Chondrocyte (in vitro differentiated cells): Measurements from ENCODE around the gene PRPSAP1. TPM values are rescaled to one million over a fixed set of nuclear protein-coding genes. Genes with fewer than 3 reads are reported as not detected.

Experiments used
- DNase-seq: peaks from one replicate; pipeline ENCODE4 v3.0.0; 2021; ENCODE audit warnings: mixed read lengths, low spot score
- H3K27ac Mint-ChIP-seq: one replicate; pipeline ENCODE4 v1.8.0; 2021; ENCODE audit warnings: mild to moderate bottlenecking, moderate library complexity, mixed read lengths; ENCODE audit not compliant: unreplicated experiment
- H3K27me3 Mint-ChIP-seq: 2 replicates; pipeline ENCODE4 v1.8.0; 2021; ENCODE audit warnings: low read depth, mixed read lengths
- H3K36me3 Mint-ChIP-seq: 2 replicates; pipeline ENCODE4 v1.8.0; 2021; ENCODE audit warnings: low read depth, mixed read lengths
- H3K4me1 Mint-ChIP-seq: 2 replicates; pipeline ENCODE4 v1.8.0; 2021; ENCODE audit warnings: low read depth, mild to moderate bottlenecking, mixed read lengths
- H3K4me3 Mint-ChIP-seq: one replicate; pipeline ENCODE4 v1.8.0; 2021; ENCODE audit warnings: mild to moderate bottlenecking, moderate library complexity, mixed read lengths; ENCODE audit not compliant: unreplicated experiment
- H3K9me3 Mint-ChIP-seq: 2 replicates; pipeline ENCODE4 v1.8.0; 2021; ENCODE audit warnings: low read depth, mixed read lengths
- total RNA-seq: library from RNA; stranded (reverse); gene quantifications from 3 replicates; pipeline ENCODE4 v1.2.1, GENCODE V29; 2021
- TF ChIP-seq, protein P1 (sequence below): fragments of 200-600 bp; sonication (generic); IDR thresholded peaks from 2 replicates; pipeline ENCODE4 v1.5.0; 2021; ENCODE audit warnings: antibody characterized with exemption, mild to moderate bottlenecking, moderate library complexity

Gene PRPSAP1
- total RNA-seq, 1 donor from 2014 or later, result 59.0 TPM

DNA sequence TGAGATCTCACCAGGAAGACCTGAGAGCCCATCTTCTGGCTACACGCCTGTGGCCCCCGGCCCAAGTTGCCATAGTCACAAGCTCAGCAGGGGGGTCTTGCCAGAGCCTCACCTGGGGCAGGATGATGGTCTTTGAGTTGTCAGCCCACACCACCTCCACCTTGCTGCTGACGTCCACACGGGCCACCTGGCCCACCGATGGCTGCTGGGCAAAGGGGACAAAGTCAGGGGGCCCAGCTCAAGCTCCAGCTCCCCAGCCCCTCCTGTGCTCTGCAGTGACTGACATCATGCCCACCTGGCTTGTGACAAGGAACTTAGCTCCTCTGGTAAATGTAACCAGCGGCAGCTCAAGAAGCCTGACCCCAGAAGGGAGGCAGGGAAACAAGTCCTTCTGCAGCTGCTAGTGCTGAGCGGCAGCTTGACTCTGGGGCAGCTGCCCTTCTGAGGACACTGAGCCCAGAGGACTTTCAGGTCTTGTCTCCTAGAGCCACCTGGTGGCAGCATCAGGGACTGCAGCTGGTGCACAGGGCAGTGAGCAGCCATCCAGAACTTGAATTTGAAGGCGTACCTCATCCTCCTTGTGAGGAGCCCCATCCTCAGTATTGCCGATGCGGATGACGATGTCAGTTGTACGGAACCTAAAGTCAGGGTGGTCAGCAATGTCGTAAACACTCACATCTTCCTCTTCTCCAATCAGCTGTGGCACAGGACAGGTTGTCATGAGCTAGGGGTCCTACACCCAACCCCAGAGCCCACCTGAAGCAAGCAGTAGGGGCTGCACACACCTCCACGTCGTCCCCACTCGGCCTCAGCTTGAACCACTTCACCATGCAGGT lies 44.2 kb upstream of the PRPSAP1 start:
- TF ChIP-seq, protein P1, sequence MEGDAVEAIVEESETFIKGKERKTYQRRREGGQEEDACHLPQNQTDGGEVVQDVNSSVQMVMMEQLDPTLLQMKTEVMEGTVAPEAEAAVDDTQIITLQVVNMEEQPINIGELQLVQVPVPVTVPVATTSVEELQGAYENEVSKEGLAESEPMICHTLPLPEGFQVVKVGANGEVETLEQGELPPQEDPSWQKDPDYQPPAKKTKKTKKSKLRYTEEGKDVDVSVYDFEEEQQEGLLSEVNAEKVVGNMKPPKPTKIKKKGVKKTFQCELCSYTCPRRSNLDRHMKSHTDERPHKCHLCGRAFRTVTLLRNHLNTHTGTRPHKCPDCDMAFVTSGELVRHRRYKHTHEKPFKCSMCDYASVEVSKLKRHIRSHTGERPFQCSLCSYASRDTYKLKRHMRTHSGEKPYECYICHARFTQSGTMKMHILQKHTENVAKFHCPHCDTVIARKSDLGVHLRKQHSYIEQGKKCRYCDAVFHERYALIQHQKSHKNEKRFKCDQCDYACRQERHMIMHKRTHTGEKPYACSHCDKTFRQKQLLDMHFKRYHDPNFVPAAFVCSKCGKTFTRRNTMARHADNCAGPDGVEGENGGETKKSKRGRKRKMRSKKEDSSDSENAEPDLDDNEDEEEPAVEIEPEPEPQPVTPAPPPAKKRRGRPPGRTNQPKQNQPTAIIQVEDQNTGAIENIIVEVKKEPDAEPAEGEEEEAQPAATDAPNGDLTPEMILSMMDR, result peak; percentile 91
- no peak overlapping the region for H3K4me3 Mint-ChIP-seq
- H3K27me3 Mint-ChIP-seq, result no peaks in the 10 kb centered on the region
- peak; percentile 94 for DNase-seq
- no peaks in the 10 kb centered on the region for H3K4me1 Mint-ChIP-seq
- H3K36me3 Mint-ChIP-seq, result peaks cover 40% of the 10 kb centered on the region
- H3K9me3 Mint-ChIP-seq, result no peaks in the 10 kb centered on the region
- no peak overlapping the region for H3K27ac Mint-ChIP-seq

DNA sequence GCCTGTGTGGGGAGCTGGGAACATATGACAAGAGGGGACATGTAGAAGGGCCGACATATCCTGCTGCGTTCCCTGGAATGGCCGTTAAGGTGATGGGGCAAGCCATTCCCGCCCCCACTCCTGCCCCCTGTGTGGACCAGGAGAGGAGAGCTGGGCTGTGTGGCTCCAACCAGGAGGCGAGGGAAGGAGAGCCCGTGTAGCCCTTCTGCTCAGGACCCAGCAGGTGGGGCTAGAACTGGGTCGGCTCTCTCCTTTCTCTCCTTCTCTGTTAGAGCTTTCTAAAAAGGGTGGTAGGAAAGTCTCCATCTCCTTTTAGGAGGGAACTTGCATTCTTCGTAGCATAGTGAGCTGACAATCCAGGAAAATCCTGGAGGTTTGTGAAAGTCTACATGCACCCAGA lies 43.5 kb upstream of the PRPSAP1 start:
- no peaks in the 10 kb centered on the region for H3K27me3 Mint-ChIP-seq
- no peak for DNase-seq
- H3K4me1 Mint-ChIP-seq, result no peaks in the 10 kb centered on the region
- peaks cover 35% of the 10 kb centered on the region for H3K36me3 Mint-ChIP-seq
- TF ChIP-seq, protein P1, result no peak
- H3K9me3 Mint-ChIP-seq, result no peaks in the 10 kb centered on the region
- H3K27ac Mint-ChIP-seq, result no peak overlapping the region
- no peak overlapping the region for H3K4me3 Mint-ChIP-seq

DNA sequence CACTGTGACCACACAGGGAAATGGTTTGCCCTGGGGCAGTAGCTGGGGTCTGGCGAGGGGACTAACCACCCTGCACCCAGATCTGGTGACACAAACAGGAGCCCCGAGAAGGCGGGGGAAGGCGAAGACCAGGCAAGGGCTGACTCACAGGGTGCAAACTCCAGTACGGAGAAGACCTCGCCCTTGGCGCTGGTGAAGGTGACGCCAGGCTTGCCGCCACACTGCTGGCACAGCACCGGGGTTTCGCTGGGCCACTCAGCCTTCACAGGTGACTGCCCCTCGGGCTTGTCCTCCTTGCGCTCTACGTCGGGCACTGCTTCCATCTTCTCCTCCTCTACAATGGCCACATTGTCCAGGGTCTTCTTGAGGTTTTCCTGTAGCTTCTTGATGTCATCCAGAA lies 42.3 kb upstream of the PRPSAP1 start:
- TF ChIP-seq, protein P1, result no peak
- Mint-ChIP-seq H3K9me3 (no peaks in the 10 kb centered on the region), H3K27me3 (no peaks in the 10 kb centered on the region), H3K4me3 (no peak overlapping the region), H3K4me1 (no peaks in the 10 kb centered on the region), H3K36me3 (peaks cover 32% of the 10 kb centered on the region), H3K27ac (no peak overlapping the region)
- DNase-seq, result no peak

DNA sequence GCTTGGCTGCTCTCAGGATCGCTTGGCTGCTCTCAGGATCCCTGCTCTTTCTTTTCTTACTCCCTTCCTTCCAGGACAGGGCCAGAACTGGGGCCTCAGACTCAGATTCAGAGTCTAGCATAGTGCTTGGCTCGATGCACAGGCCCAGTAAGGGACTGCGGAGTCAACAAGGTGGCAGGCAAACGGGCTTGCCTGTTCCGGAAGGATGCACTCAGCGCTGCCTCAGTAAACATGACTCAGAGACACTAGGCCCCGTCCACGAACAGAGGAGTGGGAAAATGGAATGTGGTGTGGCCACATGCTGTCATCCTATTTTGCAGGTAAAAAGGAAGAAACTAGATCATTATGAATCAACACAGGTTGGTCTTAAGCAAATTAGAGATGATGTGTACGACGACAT lies 40.5 kb upstream of the PRPSAP1 start:
- Mint-ChIP-seq H3K27ac (no peak overlapping the region), H3K4me3 (no peak overlapping the region), H3K27me3 (no peaks in the 10 kb centered on the region), H3K4me1 (no peaks in the 10 kb centered on the region), H3K9me3 (no peaks in the 10 kb centered on the region), H3K36me3 (peaks cover 21% of the 10 kb centered on the region)
- TF ChIP-seq, protein P1, result no peak
- no peak for DNase-seq

DNA sequence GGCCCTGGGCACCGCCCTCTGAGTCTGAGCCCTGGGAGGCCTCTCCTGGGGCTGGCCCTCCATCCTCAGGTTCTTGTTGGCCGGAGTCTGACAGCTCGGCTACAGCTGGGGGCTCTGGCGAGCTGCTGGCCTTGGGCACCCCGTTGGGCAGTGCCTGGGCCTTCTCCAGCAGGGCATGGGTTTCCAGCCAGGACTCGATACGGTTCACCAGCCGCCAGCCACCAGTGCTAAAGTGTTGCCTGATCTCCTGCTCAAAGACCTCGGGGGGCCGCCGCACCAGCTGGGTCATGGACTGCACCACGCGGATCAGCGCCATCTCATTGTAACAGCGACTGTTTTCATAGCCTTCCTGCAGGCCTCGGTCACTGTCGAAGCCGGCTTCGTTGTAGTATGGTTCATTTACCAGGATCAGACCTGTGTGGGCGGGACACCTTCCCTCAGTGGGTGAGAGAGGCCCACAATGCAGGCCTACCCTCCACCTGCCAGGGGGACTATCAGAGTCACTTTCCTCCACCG lies 37.5 kb upstream of the PRPSAP1 start:
- Mint-ChIP-seq H3K4me3 (no peak overlapping the region), H3K9me3 (no peaks in the 10 kb centered on the region), H3K36me3 (peaks cover 18% of the 10 kb centered on the region), H3K27ac (no peak overlapping the region), H3K27me3 (no peaks in the 10 kb centered on the region), H3K4me1 (peaks cover 3% of the 10 kb centered on the region)
- DNase-seq, result no peak
- TF ChIP-seq, protein P1, result no peak
